ENCODE data around the gene FUT9.

GRCh38 chr6:96066376-96066775 lies 50.6 kb downstream of the FUT9 start:
- TF ChIP-seq RAD21 (conservative IDR thresholded peaks at IDR 0.05 in 1 of 2, IDR thresholded peaks at IDR 0.05 in 1 of 2) (no peak), CTCF (IDR thresholded peaks at IDR 0.05) (no peak), MAFK (IDR thresholded peaks at IDR 0.05; ENCODE audit: partially characterized antibody) (no peak), HOXA7 (CRISPR knock-in tag; IDR thresholded peaks at IDR 0.05) (no peak), POLR2A (IDR thresholded peaks at IDR 0.05; ENCODE audit: low read length) (no peak), SMC3 (IDR thresholded peaks at IDR 0.05) (no peak), EHMT2 (IDR thresholded peaks at IDR 0.05; ENCODE audit: low read depth) (no peak), USF2 (IDR thresholded peaks at IDR 0.05) (no peak), MYC (IDR thresholded peaks at IDR 0.05; ENCODE audit: borderline replicate concordance, low read length) (no peak), CHD2 (IDR thresholded peaks at IDR 0.05; ENCODE audit: low read length, partially characterized antibody) (no peak)

Measured in A549 (cell line).